GM12875 (cell line): ENCODE results near the gene PAFAH1B2.

ENCODE experiments used
- H3K4me3 ChIP-seq: one replicate; pipeline ENCODE4 v1.5.1; 2011; ENCODE audit warnings: low read depth, low read length, control low read depth
- CTCF ChIP-seq: IDR thresholded peaks from 2 replicates; pipeline ENCODE4 v1.5.1; 2011; ENCODE audit warnings: low read depth, mild to moderate bottlenecking, control low read depth, inconsistent platforms, low read length, moderate library complexity, borderline replicate concordance; ENCODE audit not compliant: insufficient read depth

The PAFAH1B2 gene

GRCh38 chr11:117143871-117144476, at the start of gene PAFAH1B2:
Gene PAFAH1B2, plus strand, starts transcription at chr11:117144287. Its CDS starts 8,161 bp downstream, at chr11:117152448.
- peak within 1 kb of the TSS; percentile 88 for H3K4me3 ChIP-seq
- no peak for TF ChIP-seq CTCF

- H3K4me3 ChIP-seq, result no peak overlapping the region
- no peak for TF ChIP-seq CTCF
These were observed 49.3 kb upstream of the PAFAH1B2 start for GRCh38 chr11:117094776-117095175.

- no peak overlapping the region for H3K4me3 ChIP-seq
- no peak for TF ChIP-seq CTCF
These were observed 48.6 kb upstream of the PAFAH1B2 start for GRCh38 chr11:117095284-117096161.

- TF ChIP-seq CTCF, result no peak
- H3K4me3 ChIP-seq, result peak overlapping the region; percentile 78
These were observed 47.7 kb upstream of the PAFAH1B2 start for GRCh38 chr11:117096201-117096991.

- peak overlapping the region; percentile 78 for H3K4me3 ChIP-seq
- no peak for TF ChIP-seq CTCF
These were observed 47.1 kb upstream of the PAFAH1B2 start for GRCh38 chr11:117097014-117097388.

- peak overlapping the region; percentile 78 for H3K4me3 ChIP-seq
- TF ChIP-seq CTCF, result no peak
These were observed 46.5 kb upstream of the PAFAH1B2 start for GRCh38 chr11:117097389-117098268.
